Cardiac muscle cell (in vitro differentiated cells and primary cell): Measurements from ENCODE around the gene ARHGAP31. TPM values are rescaled to one million over a fixed set of nuclear protein-coding genes. Genes with fewer than 3 reads are reported as not detected.

ENCODE experiments used
- DNase-seq, 2 donors: peaks; one replicate each; pipeline versions ENCODE4 v3.0.0 to v3.0.0-alpha.2; 2010 to 2017; ENCODE audit warnings: low read depth in 1 of 2, low spot score in 1 of 2
- H3K27ac ChIP-seq: fragments of 200-600 bp; sonication (generic); 2 replicates; pipeline ENCODE4 v1.5.1; 2016
- H3K27me3 ChIP-seq: fragments of 200-600 bp; sonication (generic); 2 replicates; pipeline ENCODE4 v1.6.0; 2016; ENCODE audit warnings: control low read depth
- H3K36me3 ChIP-seq: fragments of 200-600 bp; sonication (generic); 2 replicates; pipeline ENCODE4 v1.5.1; 2016; ENCODE audit warnings: control low read depth
- H3K4me1 ChIP-seq: fragments of 200-600 bp; sonication (generic); 2 replicates; pipeline ENCODE4 v1.8.1; 2017; ENCODE audit warnings: low read depth, mild to moderate bottlenecking, mixed run types
- H3K4me3 ChIP-seq: fragments of 200-600 bp; sonication (generic); 2 replicates; pipeline ENCODE4 v1.5.1; 2016; ENCODE audit warnings: mild to moderate bottlenecking
- H3K9me3 ChIP-seq: fragments of 200-600 bp; sonication (generic); 2 replicates; pipeline ENCODE4 v1.5.1; 2017; ENCODE audit warnings: low read depth, mild to moderate bottlenecking, control low read depth
- polyA plus RNA-seq: library from polyadenylated mRNA; unstranded; fragments of >200 nt; fragmentation: Nextera tagmentation; extraction: Ambion mirVana; gene quantifications from 2 replicates; pipeline ENCODE4 v1.2.1, GENCODE V29; 2016
- total RNA-seq: library from RNA; depleted of rRNA; stranded (reverse); fragments of >200 nt; gene quantifications from 2 replicates; pipeline ENCODE4 v1.2.3, GENCODE V29; 2016
- TF ChIP-seq, protein P1 (sequence below): IDR thresholded peaks from 2 replicates; pipeline ENCODE4 v1.5.1; 2012; ENCODE audit warnings: low read depth, mild to moderate bottlenecking, low read length

Gene ARHGAP31
- total and polyA plus RNA-seq, 2 experiments from 2014 or later, result 23.9 to 60.6 TPM

DNA sequence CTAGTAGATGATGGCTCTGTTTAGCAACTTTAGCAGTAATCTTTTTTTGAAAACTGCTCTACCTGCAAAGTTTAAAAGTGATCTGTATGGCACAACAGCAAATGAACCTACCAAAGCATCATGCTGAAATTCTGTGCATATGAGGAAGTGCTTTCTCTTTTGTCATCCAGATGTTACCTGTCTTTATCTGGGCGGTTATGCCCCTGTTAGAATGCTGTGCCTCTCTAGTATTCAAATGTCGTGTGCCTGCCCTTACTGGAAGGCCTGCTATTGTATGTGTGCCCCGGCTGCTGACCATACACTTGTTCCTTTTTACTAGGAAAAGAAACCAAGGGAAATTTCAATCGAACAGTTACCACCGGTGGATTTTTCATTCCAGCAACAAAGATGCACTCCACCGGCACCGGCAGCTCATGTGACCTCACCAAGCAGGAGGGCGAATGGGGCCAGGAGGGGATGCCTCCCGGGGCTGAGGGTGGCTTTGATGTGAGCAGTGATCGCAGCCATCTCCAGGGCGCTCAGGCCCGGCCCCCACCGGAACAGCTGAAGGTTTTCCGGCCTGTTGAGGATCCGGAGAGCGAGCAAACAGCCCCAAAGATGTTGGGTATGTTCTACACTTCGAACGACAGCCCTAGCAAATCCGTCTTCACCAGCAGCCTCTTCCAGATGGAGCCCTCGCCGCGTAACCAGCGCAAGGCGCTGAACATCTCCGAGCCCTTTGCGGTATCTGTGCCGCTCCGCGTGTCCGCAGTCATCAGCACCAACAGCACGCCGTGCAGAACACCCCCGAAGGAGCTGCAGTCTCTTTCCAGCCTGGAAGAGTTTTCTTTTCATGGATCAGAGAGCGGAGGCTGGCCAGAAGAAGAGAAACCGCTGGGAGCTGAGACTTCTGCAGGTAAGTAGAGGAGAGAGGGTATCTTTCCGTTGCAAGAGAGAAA is 107.6 kb downstream of the ARHGAP31 start:
- Histone ChIP-seq H3K4me1 (no peaks in the 10 kb centered on the region), H3K9me3 (no peaks in the 10 kb centered on the region), H3K4me3 (no peak overlapping the region), H3K36me3 (peaks cover 66% of the 10 kb centered on the region), H3K27ac (no peak overlapping the region), H3K27me3 (no peaks in the 10 kb centered on the region)
- no peak for DNase-seq
- TF ChIP-seq, protein P1, sequence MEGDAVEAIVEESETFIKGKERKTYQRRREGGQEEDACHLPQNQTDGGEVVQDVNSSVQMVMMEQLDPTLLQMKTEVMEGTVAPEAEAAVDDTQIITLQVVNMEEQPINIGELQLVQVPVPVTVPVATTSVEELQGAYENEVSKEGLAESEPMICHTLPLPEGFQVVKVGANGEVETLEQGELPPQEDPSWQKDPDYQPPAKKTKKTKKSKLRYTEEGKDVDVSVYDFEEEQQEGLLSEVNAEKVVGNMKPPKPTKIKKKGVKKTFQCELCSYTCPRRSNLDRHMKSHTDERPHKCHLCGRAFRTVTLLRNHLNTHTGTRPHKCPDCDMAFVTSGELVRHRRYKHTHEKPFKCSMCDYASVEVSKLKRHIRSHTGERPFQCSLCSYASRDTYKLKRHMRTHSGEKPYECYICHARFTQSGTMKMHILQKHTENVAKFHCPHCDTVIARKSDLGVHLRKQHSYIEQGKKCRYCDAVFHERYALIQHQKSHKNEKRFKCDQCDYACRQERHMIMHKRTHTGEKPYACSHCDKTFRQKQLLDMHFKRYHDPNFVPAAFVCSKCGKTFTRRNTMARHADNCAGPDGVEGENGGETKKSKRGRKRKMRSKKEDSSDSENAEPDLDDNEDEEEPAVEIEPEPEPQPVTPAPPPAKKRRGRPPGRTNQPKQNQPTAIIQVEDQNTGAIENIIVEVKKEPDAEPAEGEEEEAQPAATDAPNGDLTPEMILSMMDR, result no peak

DNA sequence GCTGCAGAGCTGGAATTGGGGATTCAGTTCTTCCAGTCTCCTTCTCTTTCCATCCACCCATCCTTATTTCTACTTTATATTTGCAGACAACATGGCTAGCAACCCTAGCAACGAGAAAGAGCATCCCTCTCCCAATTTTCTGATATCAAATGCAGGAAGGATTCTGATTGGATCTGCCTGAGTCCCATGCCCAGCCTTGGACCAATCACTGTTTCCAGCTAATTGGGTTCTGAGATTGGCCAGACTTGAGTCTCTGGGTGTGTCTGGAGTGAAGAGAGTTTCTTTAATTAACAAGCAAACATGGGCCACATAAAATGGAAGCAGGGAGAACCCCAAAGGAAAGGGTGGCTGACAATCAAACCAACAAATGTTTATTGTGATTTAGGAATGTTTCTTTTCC is 108.6 kb downstream of the ARHGAP31 start:
- H3K27ac ChIP-seq, result no peak overlapping the region
- peaks cover 64% of the 10 kb centered on the region for H3K36me3 ChIP-seq
- no peaks in the 10 kb centered on the region for H3K9me3 ChIP-seq
- H3K4me1 ChIP-seq, result no peaks in the 10 kb centered on the region
- DNase-seq, result no peak
- no peaks in the 10 kb centered on the region for H3K27me3 ChIP-seq
- no peak overlapping the region for H3K4me3 ChIP-seq
- TF ChIP-seq, protein P1, result no peak

DNA sequence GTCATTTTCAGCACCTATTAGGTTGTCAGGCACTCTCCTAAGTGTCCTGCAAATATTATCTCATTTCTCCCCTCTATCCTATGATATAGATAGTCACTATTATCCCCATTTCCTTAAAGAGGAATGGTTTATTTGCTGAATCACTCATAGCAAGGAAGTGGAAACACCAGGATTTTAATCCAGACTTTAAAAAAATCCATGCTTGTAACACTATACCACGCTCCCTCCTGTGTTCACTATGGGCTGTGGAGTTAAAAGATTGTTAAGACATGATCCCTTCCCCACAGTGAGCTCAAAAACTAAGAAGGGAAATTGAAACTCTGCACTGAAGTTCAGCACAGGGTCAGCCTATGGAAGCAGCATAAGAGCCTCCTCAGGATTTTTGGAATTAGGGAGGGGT is 109.0 kb downstream of the ARHGAP31 start:
- H3K9me3 ChIP-seq, result no peaks in the 10 kb centered on the region
- no peak overlapping the region for H3K4me3 ChIP-seq
- TF ChIP-seq, protein P1, result no peak
- peaks cover 67% of the 10 kb centered on the region for H3K36me3 ChIP-seq
- no peaks in the 10 kb centered on the region for H3K27me3 ChIP-seq
- no peak for DNase-seq
- H3K4me1 ChIP-seq, result no peaks in the 10 kb centered on the region
- H3K27ac ChIP-seq, result no peak overlapping the region

DNA sequence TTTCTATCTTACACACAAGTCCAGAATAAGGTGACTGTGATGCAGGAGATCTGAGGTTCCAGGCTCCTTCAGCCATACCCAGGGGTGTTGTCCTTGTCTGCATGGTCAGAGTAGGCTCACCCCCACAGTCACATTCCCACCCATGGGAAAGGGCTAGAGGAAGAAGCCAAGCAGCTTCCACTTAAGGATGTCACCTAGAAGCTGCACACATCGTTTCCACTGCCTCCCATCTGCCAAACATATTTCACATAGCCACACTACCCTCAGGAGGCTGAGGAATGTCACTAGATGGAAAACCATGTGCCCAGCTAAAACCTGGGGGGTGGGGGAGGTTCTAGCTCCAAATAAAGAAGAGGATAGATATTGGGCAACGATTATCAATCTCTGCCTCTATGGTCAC is 111.1 kb downstream of the ARHGAP31 start:
- Histone ChIP-seq H3K27me3 (no peaks in the 10 kb centered on the region), H3K9me3 (no peaks in the 10 kb centered on the region), H3K4me1 (no peaks in the 10 kb centered on the region), H3K27ac (no peak overlapping the region), H3K4me3 (no peak overlapping the region), H3K36me3 (peaks cover 61% of the 10 kb centered on the region)
- DNase-seq, result peak in 1 of 2 donors; percentile 17
- TF ChIP-seq, protein P1, result no peak

DNA sequence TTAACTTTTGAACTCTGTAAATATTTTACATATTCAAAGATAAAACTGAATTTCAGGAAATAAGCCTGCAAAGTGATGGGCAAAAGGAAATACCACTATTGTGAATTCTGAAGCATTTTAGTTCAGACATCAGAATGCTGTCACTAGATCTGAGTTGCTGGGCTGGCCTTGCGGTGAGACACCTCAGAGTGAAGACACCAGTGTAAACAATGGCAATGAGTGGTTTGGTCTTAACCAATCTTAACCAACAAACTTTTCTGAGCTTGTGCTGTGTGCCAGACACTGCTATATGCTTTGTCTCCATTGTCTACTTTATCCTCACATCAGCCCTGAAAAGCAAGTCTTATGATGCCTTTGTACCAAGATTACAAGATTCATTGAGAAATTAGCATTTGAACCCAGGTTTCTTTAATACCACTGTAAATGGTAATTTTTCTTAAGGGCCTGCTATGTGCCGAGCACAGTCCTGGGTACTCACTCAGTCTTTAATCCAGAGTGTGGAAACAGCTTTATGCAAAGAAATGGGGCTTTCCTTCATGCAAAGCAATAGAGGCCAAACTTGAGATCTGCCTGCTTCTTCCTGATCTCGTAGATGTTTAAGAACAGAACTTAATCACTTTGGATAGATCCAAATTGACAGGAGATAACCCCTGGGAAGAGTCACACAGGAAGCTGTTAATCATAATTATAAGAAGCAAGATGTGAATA is 114.2 kb downstream of the ARHGAP31 start:
- H3K27ac ChIP-seq, result no peak overlapping the region
- H3K4me1 ChIP-seq, result no peaks in the 10 kb centered on the region
- TF ChIP-seq, protein P1, result no peak
- no peaks in the 10 kb centered on the region for H3K9me3 ChIP-seq
- H3K4me3 ChIP-seq, result no peak overlapping the region
- H3K27me3 ChIP-seq, result no peaks in the 10 kb centered on the region
- peaks cover 48% of the 10 kb centered on the region for H3K36me3 ChIP-seq
- DNase-seq, result no peak
